ENCODE measurements around the gene TBCCD1.

- TF ChIP-seq CEBPB (IDR thresholded peaks at IDR 0.05) (no peak), TEAD4 (IDR thresholded peaks at IDR 0.05) (no peak), YY1 (IDR thresholded peaks at IDR 0.05; ENCODE audit: low read depth) (no peak), TAF1 (IDR thresholded peaks at IDR 0.05; ENCODE audit: low read depth) (no peak), CREB1 (IDR thresholded peaks at IDR 0.05; ENCODE audit: low read depth) (no peak), MAX (IDR thresholded peaks at IDR 0.05) (no peak), RAD21 (IDR thresholded peaks at IDR 0.05; ENCODE audit: low read depth) (no peak), REST (IDR thresholded peaks at IDR 0.05; ENCODE audit: low read depth) (no peak), EP300 (IDR thresholded peaks at IDR 0.05; ENCODE audit: borderline replicate concordance) (no peak), FOXM1 (IDR thresholded peaks at IDR 0.05; ENCODE audit: borderline replicate concordance, low read depth) (no peak), TCF12 (IDR thresholded peaks at IDR 0.05; ENCODE audit: low read depth) (no peak), EGR1 (IDR thresholded peaks at IDR 0.05) (no peak)
Observed at GRCh38 chr3:186608624-186609215, 41.6 kb upstream of the TBCCD1 start.

Data from Ishikawa (cell line).